HuH-7.5 (cell line): ENCODE data around the gene SSX2IP.
A peak's percentile ranks its signal among the peaks of the same experiment; 100 is the strongest.

Source experiments
- DNase-seq: peaks from one replicate; pipeline ENCODE4 v3.0.0; 2011; ENCODE audit warnings: low spot score

Gene SSX2IP

DNA sequence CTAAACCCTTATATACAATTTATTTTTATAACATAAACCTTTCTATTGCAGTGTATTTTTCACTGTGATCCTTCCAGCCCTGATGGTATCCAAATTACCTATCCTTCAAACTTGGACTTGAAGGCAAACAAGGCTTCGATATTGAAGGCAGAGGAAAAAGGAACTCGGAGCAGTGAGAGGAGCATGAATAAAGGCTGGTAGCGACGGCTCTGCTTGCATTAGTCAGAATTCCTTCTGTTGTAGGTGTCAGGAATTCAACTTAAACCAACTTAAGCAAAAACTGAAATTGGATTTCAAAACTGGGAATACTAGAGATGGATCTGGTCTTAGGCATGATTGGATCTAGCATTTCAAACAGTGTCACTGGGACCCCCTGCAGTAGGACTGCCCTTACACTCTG lies 17.8 kb upstream of the SSX2IP start:
- DNase-seq: no peak

- no peak for DNase-seq
Measured at GRCh38 chr1:84705513-84705912, 15.3 kb upstream of the SSX2IP start.

DNA sequence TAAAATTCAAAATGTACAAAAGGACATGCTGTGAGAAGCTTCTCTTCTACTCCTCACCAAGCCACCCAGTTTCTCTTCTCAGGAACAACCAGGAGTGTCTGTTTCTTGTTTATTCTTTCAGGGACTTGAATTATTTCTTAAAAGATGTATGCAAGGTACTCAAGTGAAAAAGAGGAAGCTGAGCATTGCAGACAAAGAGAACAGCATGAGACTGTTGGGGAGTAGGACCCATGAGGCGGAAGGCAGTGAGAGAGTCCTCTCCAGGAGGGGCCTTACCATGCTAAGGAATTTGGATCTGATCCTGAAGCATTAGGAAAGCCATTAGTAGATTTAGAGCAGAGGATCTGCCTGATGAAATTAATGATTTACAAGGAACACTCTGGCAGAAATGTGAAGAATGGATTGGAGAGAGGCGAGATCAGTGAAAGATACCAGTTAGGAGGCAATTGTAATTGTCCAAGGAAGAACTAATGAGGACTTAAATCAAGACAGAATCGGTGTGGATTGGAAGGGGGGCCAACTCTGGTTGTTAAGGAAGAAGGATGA lies 14.7 kb upstream of the SSX2IP start:
- no peak for DNase-seq

DNA sequence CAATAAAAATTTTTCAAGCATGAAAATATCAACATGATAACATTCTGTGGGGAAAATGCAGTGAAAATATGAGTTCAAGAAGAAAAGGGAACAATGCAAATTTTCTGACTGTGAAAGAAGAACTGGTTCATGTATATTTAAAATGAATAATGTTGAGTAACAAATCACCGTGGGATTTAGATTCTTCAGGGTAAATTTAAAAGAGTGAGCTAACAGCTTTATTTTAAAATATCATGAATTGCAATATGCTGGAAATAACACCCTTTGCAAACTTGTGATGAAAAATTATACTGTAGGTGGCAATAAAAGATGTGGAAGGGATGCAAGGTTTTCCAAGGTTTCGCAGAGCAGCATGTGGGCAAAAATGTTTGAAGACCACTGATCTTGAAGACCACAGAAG lies 13.2 kb upstream of the SSX2IP start:
- DNase-seq: no peak

GRCh38 chr1:84702143-84702542 lies 11.9 kb upstream of the SSX2IP start:
- DNase-seq: no peak

GRCh38 chr1:84701376-84701775 lies 11.1 kb upstream of the SSX2IP start:
- no peak for DNase-seq

DNA sequence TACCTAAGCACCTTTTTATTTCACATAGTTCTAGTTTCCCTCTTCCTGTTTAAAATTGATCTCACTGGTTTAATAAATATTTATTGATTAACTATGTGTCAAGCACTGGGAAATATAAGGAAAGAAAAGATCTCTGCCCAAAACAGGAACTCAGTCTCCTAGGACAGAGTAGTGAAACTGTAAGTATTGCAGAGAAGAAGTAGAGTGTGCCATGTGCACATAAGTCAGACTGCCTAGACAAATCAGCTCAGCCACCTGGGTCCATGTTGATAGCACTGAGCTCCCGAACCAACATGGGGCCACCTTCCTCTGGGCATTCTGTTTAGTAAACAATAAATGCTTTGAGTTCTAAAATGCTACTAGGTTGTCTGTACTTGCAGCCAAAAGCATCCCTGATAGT lies 9.8 kb upstream of the SSX2IP start:
- no peak for DNase-seq

DNA sequence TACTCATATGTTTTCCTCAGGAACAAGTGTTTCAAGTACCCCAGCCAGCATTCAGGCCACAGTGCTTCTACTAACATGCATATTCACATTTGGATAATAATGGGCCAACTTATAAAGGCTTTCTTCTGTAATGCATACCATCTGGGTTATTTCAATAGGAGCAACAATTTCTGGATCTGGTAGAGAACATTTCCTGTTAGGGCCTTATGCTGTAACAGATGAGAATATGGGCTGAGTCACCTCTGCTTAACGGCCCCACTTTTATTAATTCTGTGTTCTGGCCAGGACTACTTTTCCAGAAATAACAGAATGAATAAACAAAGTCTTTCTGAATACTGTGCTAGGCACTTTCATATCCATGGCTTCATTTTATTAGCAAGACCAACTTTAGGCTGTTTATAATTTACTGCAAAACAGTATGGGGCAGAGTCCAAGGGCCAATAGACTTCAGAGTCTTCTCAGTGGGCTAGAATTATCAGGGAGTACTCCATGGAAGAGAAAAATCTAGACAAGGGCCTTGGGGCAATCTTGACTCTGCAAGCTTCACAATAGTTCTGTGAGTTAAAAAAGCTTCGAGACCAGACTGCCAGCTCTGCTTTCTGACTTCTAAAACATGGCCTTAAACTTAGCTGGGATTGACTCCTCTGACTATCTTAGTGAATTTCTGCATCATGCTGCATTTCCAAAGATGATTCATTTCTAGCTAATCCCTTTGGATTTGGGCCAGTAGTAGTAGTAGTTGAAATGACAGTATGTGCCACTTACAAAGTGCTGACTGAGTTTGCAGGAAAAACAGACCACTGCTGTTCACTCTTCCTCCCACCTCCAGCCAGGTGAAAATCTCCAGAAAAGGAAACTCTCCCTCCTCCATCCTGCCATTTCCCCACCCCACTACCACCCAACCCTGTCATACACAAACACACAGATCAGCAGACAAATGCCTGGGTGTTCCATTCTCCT lies 8.2 kb upstream of the SSX2IP start:
- DNase-seq: no peak

DNA sequence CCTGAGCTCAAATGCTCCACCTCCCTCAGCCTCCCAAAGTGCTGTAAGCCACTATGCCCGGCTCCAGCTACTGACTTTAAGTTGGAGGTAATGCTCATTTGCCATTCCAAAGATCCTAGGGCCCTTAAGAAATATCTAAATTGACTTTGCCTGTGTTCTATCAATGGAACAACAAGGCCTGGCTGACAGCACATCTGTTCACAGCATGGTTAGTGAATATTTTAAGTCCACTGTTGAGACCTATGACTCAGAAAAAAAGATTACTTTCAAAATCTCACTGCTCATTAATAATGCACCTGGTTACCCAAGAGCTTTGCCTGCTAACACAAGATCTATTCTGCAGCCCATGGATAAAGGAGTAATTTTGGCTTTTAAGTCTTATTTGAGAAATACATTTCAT lies 3.5 kb upstream of the SSX2IP start:
- no peak for DNase-seq

DNA sequence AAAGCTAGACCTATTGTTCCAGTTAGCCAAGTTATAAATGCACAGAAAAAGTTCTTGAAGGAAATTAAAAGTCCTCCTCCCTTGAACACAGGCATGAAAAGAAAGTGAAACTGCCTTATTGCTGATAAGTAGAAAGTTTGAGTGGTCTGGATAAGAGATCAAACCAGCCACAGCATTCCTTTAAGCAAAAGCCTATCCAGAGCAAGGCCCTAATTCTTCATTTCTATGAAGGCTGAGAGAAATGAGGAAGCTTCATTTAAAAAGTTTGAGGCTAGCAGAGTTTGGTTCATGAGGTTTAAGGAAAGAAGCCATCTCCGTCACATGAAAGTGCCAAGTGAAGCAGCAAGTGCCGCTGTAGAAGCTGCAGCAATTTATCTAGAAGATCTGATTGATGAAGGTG lies 2.7 kb upstream of the SSX2IP start:
- no peak for DNase-seq

GRCh38 chr1:84692391-84692790 lies 2.1 kb upstream of the SSX2IP start:
- DNase-seq: no peak

GRCh38 chr1:84691122-84691783 lies 992 bp upstream of the SSX2IP start:
- DNase-seq: no peak

DNA sequence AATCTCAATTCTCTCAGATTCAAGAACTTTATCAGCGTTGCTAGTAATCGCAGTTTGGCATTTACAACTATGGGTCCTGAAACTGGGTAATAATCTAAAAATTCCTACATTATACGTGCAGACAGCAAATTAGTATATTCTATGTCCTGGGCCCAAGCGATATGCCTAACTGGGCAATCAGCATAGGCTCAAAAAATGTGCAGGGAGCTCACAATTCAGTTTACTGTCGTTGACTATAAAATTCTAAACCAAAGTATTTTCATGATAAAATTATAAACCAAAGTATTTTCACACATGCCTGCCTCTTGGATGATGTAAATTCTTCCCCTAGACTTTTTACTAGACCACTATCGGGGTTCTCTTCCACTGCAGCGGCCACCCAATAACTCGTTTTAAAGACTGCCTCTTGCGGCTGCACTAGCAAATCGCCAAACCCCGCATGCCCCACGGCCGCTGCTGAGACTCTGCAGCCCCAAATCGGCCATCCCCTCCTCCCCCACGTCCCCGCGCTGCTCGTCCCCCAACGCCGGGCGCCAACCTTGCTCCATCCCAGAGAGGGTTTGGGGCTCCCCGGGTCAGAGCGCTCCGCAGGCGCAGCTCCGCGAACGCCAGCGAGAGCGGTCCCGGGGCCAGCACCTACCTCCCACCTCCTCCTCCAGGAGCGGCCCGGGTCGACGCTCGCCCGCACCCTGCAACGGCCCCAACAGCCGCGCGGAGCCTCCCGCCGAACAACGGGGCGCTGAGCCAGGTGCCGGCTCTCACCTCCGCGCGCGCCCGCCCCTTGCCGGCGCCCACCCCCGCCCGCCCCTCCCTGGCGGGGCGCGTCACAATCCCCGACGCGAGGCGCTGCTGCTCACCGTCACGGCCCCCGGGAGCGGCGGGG lies 506 bp downstream of the SSX2IP start:
- DNase-seq: peak; percentile 15

GRCh38 chr1:84688463-84689061 lies 1.7 kb downstream of the SSX2IP start:
- no peak for DNase-seq

GRCh38 chr1:84687714-84688462 lies 2.4 kb downstream of the SSX2IP start:
- no peak for DNase-seq

- DNase-seq: no peak
Measured at GRCh38 chr1:84686223-84686622, 4.0 kb downstream of the SSX2IP start.

DNA sequence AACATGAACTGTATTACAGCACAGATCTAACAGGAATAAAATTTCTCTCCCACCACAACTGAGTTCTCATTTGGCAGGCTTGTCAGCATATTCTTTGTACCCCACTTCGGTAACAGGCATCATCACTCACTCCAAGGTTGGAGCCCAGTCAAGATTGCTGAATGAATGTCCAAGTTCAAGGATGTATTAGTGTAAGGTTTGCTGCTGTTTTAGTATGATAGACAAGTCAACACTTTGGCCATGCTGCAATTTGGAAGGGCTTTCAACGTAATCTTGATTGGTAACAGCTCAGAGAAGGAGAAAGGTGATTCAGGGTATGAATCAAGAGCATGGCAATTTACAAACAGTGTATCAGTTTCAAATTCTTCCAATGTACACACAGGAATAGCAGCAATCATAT lies 6.8 kb downstream of the SSX2IP start:
- DNase-seq: no peak

DNA sequence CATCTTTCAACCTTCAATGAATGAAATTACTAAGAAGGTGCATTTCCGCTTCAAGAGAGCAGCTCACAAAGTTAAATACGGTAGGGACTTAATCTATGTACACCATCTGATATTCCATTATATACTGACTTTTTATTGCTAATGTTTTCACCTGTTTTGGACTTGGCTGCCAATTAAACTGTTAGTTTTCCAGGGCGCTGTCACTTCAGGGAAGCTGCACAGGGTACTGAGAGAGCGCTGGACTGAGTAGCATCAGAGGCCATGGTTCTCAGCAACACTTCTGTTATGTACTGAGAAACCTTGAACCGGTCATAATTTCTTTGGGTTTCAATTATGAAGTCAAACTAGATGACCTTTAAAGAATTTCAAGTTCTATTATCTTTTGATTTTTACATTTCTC lies 8.2 kb downstream of the SSX2IP start:
- no peak for DNase-seq

DNA sequence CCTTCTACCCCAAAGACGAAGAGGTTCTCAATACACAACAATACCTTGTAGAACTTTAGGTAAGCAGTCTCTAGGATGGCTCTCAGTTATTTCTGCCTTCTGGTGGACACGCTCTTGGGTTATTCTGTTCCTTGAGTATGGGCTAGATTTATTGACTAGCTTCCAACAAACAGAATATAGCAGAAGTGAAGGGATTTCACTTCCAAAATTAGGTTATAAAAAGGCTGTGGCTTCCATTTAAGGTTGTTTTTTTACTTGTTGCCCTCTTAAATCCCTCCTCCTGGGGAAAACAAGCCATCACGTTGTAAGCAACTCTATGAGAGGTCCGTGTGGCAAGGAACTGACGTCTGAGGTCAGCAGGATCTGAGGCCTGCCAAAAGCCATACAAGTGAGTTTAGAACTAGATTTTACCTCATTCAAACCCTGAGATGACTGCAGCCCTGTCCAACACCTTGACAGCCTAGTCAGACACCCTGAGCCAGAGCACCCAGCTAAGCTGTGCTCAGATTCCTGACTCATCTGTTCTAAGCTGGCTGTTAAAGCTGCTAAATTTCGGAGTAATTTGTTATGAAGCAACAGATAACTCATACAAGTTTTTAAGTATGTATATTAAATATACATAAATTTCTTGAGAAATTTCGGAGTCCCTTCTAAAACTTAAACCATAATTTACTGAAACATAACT lies 12.7 kb downstream of the SSX2IP start:
- DNase-seq: no peak

GRCh38 chr1:84675631-84676030 lies 14.6 kb downstream of the SSX2IP start:
- no peak for DNase-seq
